ELR (cell line): Measurements from ENCODE around the gene SHROOM2.
"Not testable (repeated sequence)": the region's sequence is repeated elsewhere in the genome, so short reads cannot be mapped to it uniquely, and the experiment has no call there.

Experiments used
- DNase-seq: peaks from one replicate; pipeline ENCODE4 v3.0.0-alpha.2; 2015; ENCODE audit warnings: low read depth

SHROOM2 gene

DNA sequence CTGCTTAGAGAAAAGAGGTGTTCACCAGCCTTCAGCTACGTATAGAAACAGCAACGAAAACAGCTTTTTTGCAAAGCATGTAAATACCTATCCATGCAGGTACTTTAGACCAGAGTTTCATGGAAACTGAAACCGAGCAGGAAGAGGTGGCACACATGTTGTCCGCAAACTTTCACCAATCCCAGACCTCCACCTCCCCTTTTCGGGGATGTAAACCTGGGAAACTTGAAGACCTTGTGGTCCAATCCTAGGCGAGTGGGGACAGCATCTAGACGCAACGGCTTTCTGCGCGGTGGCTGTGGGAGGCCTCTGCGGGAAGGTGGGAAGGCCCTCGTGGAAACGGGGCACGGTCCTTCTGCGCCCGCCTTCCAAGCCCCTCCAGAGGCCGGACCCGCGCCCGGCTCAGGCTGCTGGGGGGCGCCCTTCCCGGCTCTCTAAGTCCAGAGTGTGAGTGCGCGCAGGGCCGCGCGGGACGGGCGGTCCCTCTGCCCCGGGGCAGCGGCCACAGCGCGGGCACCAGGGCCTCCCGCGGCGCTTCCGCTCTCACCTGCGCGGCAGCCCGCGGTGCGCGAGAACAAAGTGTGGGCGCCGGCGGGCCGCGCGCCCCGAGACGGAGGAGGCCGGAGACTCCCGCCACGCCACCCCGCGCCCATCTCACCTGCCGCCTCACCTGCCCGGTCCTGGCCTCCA, 830 bp upstream of the SHROOM2 start:
- no peak for DNase-seq

DNA sequence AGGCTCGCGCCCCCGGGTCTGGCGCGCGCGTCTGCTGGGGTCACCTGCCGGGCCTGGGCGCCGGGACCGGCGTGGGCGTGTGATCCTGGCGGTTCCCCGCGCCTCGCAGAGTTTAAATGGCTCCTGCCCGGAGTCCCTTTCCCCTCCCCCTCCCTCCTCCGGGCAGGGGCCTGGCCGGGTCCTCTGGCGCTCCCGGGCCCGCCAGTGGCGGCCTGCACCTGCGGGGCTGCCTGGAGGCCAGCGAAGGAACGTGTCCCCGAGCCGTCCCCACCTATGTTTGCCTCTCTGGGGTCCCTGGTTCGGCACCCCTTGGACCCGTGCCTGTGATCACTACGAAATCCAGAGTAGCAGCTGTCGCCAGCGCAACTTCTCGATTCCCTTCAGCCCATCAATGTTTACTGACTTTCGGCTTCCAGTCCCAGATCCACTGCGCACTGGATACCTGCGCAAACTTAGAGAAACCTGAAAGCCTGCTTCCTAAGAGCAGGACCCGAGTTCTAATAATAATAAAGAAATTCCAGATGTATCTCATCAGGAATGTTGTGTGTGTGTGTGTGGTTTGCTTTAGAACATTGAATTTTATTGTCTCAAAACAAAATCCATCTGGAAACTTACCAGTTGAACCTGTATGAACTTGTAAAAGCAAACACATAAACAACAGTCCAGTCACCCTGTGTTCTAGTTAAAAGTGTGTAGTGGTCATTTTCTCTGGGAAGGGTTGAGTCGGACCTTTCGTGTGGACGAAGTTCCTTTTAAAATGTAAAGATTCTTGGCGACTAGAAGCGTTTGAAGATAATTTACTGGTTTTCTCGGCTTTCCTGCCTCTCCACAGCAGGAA, 788 bp downstream of the SHROOM2 start:
- DNase-seq: no peak

DNA sequence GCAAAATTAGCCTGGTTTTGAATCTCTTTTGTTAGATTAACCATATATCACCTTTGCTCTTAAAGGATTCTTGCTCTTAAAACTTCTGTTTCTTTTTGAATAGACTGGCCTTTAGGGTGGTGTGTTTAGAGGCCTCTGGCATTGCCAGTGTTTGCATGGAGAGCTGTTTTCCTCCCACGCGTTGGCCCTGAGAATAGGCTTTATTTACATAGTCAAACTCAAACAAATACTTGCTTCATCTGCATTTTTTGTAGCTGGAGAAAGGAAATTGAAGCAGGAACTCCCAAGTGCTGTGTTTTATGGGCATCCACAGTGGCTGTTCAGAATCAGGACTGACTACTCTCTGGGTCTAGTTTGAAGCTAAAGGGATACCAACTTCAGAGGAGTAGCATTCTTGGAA, 2.7 kb downstream of the SHROOM2 start:
- no peak for DNase-seq

DNA sequence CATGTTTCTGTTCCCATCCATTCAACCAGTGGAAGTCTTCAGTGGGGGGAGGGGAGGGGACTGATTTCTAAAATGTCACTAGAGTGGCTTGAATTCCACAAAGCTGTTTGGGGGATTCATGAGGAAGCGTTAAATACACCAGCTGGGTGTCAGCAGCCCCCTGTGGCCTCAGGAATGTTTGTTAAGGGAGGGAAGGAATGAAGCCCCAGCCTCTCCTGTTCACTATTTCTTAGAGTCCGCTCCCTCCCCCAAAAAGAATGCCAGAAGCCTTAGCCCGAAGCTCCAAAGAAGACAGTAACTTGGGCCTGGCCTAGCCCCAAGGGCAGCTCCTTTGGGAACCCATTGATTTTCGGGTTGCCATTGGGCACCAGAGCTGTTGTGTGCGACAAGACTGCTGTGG, 3.3 kb downstream of the SHROOM2 start:
- no peak for DNase-seq

DNA sequence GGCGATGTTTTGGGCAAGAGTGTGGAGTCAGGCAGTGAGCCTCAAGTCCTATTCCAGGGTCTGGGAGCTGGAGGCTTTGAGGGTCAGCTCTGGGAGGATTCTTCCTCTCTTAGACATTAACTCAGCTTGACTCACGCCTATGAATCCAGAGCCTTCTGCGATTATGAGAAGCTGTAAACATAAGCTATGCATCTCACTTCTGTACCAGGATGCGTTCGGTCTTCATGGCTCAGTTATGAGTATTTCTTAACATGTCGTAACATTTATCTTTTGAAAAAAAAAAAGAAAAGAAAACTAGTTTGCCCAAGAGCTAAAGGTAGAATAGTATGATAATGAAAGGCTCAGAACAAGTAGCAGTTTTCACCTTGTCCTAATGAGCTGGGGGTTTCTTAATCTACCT, 4.6 kb downstream of the SHROOM2 start:
- peak; percentile 10 for DNase-seq

DNA sequence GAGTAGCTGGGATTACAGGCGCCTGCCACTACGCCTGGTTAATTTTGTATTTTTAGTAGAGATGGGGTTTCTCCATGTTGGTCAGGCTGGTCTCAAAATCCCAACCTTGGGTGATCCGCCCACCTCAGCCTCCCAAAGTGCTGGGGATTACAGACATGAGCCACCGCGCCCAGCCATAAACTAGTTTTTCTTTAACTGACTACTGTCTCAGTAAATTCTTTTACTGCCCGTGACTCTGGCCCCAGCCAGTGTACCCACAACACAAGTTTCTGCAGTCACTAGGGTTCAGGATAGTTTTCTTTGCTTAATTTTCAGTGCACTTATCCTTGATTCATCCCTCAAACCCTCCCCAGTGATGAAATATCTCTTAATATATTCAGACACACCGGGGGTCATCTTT, 8.3 kb downstream of the SHROOM2 start:
- no peak for DNase-seq

DNA sequence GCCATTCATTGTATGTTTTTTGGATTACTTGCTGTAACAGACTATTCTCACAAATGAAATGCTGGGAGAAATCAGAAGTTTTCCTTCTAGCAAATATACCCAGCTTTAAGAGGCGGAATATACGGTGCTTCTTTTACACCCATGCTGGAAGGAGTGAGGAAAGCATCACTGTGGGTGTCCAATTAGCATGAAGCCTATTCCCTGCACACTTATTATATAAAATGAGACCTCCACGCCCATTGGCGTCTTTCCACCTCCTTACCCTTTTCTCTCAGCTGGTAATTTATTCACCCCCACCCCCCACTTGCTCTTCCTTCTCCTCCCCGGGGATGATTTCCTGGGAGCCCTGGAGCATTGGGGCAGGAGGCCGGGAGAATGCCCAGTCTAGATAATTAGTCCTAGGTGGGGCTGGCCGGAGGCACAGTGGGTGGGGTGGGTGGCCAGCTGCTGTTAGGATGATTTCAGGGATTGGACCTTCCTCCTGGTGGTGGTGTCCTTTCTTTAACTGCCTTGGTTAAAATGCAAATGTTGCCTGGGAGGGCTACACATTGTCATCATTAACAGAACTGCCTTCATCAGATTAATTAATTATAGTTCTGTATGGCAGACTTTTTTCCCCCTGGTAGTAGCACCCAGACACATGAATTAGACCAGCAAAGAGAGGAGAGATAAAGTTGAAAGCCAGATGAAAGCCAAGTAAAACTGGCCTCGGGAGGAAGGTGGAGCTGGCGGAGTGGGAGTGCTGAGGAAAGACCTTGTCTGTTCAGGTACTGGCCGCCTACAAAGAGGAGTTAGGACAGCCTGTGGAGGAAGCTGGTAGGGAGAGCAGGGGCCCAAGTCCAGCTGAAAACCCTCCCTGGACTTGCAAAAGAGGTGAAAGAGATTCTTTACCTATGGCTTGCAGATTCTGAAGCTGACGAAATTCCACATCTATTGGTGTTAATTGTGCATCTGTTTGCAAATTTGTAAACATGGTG, 11.4 kb downstream of the SHROOM2 start:
- no peak for DNase-seq

DNA sequence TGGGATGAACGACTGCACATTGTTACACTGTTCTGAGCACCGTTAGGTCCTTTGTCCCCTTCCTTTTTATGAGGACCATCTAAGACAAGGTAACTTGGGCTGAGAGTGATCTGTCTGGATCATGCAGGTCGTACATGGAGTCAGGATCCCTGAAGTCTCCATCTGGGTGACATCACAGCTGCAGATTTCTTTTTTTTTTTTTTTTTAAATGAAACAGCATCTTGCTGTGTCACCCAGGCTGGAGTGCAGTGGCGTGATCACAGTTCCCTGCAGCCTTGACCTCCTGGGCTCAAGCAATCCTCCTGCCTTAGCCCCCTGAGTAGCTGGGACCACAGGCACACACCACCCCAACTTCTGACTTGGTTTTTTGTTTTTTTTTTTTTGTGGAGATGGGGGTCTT, 16.5 kb downstream of the SHROOM2 start:
- no peak for DNase-seq

DNA sequence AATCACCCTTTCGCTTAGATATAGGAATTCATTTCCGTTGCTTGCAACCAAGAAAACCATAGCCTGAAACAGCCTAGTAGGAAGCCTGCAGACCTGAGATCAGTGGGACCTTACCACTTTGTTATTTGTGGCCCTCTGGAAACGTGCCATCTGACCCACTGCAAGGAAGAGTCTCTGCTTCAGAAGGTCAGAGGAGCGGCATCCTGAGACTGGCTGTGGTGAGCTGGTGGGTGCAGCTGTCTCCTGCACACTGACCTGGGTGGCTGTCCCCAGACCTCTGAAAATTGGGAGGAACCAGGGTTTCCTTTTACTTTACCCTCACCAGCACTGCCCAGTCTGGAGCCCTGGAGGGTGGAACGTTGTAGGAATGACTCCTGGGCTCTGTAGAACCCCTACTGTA, 18.2 kb downstream of the SHROOM2 start:
- DNase-seq: no peak

DNA sequence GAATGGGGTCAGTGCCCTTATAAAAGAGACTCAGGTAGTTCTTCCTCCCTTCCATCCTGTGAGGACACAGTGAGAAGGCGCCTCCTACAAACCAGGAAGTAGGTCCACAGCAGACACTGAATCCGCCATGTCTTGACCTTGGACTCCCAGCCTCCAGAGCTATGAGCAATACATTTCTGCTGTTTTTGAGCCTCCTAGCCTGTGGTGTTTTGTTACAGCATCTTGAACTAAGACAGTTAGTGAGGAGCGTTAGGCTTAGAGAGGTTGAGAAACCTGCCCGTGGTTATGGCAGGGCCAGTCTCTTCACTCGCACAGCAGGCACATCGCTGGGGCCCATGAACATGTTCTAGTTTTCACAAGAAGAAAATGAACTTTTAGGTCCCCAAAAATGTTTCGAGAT, 19.7 kb downstream of the SHROOM2 start:
- DNase-seq: no peak

DNA sequence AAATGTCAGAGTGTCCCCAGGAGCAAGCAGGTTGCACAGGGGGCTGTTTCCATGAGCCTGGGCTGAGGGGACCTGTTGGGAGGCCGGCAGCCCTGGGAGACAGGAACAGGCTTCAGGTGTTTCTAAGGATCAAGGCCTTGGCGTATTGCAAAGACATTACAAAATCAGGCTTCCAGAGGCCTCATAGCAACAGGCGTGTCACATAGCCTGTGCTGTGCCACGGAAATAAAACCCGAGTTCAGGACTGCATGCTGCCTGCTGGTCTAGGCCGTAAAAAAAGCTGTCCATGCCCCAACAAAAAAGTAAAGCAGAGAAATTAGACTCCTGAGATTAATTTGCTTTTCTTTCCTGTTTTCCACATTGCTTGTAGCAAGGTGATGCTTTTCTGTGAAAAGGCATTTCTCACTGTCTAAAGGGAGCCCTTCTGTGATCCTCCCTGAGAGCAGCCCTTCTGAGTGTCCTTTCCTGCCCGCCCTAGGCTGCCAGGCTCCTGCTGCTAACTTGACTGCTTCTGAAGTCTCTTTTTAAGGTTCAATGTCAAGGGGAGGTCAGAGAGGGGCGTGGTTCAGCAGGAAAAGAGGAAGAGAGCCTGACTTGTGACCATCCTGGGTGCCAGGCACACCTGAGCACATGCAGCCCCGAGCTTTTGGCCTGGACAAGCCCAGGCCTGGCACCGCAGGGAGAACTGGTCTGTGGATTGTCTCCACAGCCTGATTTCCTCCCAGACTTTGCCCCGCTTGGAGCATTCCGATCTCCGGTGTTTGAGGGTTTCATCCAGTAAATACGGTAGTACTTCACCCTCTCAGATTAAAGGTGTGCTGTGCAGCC, 21.3 kb downstream of the SHROOM2 start:
- DNase-seq: no peak

DNA sequence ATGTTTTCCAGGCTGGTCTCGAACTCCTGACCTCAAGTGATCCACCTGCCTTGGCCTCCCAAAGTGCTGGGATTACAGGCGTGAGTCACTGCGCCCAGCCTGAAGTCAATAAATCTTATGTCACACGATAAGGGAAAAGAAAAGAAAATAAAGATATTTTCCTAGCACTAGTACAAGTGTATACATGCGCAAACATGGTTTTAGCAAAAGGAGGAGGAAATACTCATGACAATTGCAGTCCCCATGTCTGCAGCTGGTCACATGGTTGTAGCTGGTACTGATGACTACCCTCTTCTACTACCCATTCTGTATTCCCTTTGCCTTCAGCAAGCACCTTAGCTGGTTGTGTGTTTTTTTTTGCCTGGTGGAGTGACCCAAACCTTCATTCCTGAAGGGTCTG, 23.6 kb downstream of the SHROOM2 start:
- not testable (repeated sequence) for DNase-seq

DNA sequence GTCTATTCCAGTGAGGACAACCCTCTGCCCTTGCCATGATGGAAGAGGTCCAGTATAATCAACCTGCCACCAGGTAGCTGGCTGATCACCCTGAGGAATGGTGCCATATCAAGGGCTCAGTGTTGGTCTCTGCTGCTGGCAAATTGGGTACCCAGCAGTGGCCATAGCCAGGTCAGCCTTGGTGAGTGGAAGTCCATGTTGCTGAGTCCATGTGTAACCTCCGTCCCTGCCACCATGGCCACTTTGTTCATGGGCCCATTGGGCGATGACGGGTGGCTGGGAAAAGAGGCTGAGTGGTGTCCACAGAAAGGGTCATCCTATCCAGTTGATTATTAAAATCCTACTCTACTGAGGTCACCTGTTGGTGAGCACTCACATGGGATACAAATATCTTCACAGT, 24.9 kb downstream of the SHROOM2 start:
- not testable (repeated sequence) for DNase-seq

DNA sequence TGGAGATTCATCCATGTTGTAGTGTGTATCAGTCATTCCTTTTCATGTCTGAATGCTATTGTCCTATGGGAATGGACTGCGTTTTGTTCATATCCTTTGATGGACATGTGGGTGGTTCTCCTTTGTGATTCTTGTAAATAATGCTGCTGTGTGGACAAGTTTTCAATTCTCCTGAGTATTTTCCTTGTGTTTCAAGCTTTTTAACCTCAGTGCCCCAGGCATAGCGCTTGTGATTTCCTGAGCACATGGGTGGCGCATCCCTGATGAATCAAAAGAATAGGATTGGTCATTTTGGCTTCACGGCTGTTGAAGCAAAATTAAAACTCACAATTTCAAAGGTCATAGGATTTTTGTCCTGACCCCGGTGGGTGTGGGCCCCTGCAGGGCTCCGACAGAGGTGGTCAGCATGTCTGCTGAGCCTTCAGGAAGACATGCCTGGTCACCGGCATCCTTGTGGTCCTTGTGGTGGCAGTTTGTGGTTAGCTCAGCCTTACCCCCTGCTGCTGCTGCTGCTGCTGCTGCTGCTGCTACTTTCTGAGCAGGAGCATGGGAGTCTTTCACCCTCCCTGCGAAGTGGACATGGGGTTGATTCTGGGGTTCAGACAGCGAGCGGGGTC, 30.0 kb downstream of the SHROOM2 start:
- peak; percentile 45 for DNase-seq

DNA sequence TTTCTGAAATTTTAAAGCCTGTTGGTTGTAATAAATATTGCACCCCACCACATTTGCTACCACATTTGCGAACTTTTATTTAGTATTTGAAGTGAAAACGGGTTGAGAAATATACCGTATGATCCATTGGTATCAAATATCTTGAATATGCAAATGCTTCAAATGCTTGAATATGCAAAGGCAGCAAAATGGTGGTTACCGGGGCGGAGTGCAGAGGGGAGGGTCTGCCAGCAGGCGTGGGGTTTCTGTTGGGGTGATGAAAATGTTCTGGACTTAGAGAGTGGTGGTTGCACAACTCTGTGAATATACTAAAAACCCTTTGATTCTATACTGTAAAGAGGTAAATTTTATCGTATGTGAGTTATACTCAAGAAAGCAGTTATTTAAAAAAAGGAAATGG, 35.3 kb downstream of the SHROOM2 start:
- no peak for DNase-seq

DNA sequence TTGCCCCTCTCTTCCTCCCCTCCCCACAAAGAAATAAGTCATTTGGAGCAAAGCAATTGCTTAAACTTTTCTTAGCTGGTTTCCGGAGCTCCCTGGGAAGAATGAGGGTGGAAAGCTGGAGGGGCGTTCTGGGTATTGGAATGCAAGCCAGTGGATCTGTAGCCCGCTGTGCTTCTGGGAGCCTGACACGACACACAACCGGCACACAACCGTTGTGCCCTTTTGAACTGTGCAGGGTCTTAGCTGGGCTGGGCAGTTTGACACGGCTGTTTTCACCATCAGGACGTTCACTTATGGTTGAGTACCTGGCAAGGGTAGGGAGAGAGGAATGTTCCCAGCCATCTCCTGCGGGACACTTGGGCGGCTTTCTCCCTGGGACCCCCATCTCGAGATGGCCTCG, 38.3 kb downstream of the SHROOM2 start:
- DNase-seq: no peak

DNA sequence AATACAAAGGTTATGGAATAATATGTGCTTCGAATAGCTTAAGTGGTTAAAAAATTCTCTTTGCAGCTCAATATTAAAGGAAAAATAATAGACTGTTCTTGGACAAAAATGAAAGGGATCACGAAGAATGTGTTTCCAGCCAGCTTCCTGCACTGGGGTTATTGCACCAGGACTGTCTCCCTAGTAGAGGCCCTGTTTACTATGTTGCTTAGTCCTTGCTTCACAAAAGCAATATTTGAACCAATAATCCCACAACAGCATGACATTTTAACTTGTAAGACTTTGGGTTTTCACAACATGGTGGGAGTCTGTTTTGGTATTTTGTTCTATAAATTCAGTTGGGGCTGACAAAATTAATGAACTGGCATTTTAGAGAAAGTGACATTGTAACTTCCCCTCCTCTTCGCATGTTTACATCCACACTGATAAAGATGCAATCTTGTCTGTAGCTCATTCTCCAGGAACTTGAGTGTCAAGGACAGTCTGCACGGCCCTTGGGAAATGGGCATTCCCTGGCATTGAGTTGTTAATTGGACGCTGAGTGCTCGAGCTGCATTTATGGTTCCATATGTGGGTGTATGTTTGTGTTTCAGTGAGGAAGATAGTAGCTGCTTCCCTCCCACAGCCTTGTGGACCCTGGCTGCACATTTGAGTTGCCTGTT, 39.0 kb downstream of the SHROOM2 start:
- no peak for DNase-seq

DNA sequence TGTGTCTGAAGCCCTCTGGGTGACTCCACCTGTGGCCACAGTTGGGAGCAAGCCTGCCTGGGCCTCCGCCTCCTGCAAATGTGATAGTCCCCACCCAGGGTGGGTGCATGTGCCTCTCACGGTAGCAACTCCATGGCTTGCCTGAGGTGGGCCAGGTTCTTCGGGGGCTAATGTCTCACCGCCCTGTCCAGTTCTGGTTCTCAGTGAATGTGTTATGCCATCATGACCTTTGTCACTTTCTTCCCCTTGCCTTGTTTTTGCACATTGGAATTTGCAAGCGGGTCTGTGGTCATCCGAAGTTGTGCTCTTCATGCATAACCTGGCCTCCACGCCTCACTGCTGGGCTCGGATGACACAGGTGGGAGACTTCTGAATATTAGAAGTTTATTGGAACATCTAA, 39.7 kb downstream of the SHROOM2 start:
- no peak for DNase-seq

DNA sequence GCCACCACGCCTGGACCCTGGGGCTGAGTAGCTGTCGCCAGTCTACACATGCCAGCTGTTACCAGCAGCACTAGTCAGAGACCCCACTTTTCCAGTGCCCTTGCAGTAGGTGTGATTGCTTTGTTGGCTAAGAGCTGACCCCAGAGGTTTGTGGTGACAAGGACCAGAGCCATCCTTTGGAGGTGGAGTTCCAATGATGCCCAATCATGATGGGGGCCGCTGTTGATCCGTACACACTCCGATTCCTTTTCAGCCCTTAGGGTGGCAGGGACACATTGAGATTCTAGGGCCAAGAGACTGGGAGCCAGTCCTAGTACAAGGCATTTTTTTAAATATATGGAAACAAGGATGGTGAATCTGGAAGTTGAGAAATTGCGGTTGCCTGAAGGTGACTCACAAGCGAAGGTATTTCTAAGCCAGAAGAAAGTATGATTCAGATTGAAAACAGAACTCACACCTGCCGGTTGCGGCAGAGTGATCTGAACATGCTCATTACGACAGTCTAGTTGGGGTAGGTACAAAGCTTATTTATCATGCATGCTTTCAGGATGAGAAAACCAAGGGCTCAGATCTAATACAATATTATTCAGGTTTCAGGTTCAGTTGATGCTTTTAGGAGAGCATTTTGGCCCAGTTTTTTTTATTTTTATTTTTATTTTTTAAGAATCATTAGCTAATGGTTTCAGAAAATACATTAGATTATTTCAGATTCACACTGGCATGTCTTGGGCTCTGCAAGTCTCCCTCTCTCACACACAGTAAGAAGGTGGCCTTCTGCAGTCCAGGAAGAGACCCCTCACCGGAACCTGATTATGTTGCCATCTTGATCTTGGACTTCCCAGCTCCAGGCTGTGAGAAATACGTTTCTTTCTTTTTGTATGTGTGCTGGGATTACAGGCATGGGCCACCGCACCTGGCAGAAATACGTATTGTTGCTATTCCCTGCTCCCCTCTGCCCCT, 43.4 kb downstream of the SHROOM2 start:
- DNase-seq: peak; percentile 86
